ENCODE results near the gene DCHS2.

- TF ChIP-seq, protein P1, sequence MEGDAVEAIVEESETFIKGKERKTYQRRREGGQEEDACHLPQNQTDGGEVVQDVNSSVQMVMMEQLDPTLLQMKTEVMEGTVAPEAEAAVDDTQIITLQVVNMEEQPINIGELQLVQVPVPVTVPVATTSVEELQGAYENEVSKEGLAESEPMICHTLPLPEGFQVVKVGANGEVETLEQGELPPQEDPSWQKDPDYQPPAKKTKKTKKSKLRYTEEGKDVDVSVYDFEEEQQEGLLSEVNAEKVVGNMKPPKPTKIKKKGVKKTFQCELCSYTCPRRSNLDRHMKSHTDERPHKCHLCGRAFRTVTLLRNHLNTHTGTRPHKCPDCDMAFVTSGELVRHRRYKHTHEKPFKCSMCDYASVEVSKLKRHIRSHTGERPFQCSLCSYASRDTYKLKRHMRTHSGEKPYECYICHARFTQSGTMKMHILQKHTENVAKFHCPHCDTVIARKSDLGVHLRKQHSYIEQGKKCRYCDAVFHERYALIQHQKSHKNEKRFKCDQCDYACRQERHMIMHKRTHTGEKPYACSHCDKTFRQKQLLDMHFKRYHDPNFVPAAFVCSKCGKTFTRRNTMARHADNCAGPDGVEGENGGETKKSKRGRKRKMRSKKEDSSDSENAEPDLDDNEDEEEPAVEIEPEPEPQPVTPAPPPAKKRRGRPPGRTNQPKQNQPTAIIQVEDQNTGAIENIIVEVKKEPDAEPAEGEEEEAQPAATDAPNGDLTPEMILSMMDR (IDR thresholded peaks at IDR 0.05; ENCODE audit: borderline replicate concordance, extremely low read depth, low read length, poor library complexity, severe bottlenecking) = no peak
- TF ChIP-seq EZH2 (IDR thresholded peaks at IDR 0.05; ENCODE audit: borderline replicate concordance, low read depth, low read length, severe bottlenecking) = no peak
Measured at GRCh38 chr4:154234576-154234975, 257.0 kb downstream of the DCHS2 start.
